ENCODE results near the gene ACLY.
"Not testable (repeated sequence)": the region's sequence is repeated elsewhere in the genome, so short reads cannot be mapped to it uniquely, and the experiment has no call there.

The ACLY gene

GRCh38 chr17:41849251-41849990, 69.3 kb downstream of the ACLY start:
- no peak for DNase-seq
- no peak for TF ChIP-seq CTCF (IDR thresholded peaks at IDR 0.05; ENCODE audit: low read depth, low read length)
- H3K27ac ChIP-seq = no peak overlapping the region
- H3K36me3 ChIP-seq = peaks cover 56% of the 10 kb centered on the region
- H3K27me3 ChIP-seq (ENCODE audit: insufficient read depth, low read depth, severe bottlenecking) = no peaks in the 10 kb centered on the region
- H3K4me3 ChIP-seq (ENCODE audit: low read depth, low read length) = no peak overlapping the region
- no peaks in the 10 kb centered on the region for H3K9me3 ChIP-seq (ENCODE audit: severe bottlenecking)

GRCh38 chr17:41848788-41849187, 70.0 kb downstream of the ACLY start:
- DNase-seq = no peak
- H3K4me3 ChIP-seq (ENCODE audit: low read depth, low read length) = no peak overlapping the region
- H3K27me3 ChIP-seq (ENCODE audit: insufficient read depth, low read depth, severe bottlenecking) = no peaks in the 10 kb centered on the region
- H3K36me3 ChIP-seq = peaks cover 50% of the 10 kb centered on the region
- no peak for TF ChIP-seq CTCF (IDR thresholded peaks at IDR 0.05; ENCODE audit: low read depth, low read length)
- no peaks in the 10 kb centered on the region for H3K9me3 ChIP-seq (ENCODE audit: severe bottlenecking)
- H3K27ac ChIP-seq = no peak overlapping the region

GRCh38 chr17:41844971-41845370, 73.8 kb downstream of the ACLY start:
- no peak overlapping the region for H3K27ac ChIP-seq
- no peak overlapping the region for H3K4me3 ChIP-seq (ENCODE audit: low read depth, low read length)
- DNase-seq = no peak
- no peak for TF ChIP-seq CTCF (IDR thresholded peaks at IDR 0.05; ENCODE audit: low read depth, low read length)
- H3K27me3 ChIP-seq (ENCODE audit: insufficient read depth, low read depth, severe bottlenecking) = no peaks in the 10 kb centered on the region
- H3K36me3 ChIP-seq = peaks cover 17% of the 10 kb centered on the region
- no peaks in the 10 kb centered on the region for H3K9me3 ChIP-seq (ENCODE audit: severe bottlenecking)

- not testable (repeated sequence) for H3K9me3 ChIP-seq (ENCODE audit: severe bottlenecking)
Measured at GRCh38 chr17:41840781-41841180, 78.0 kb downstream of the ACLY start.

GRCh38 chr17:41839448-41839847, 79.3 kb downstream of the ACLY start:
- H3K9me3 ChIP-seq (ENCODE audit: severe bottlenecking); DNase-seq; H3K27ac ChIP-seq; H3K4me3 ChIP-seq (ENCODE audit: low read depth, low read length); H3K27me3 ChIP-seq (ENCODE audit: insufficient read depth, low read depth, severe bottlenecking): not testable (repeated sequence)
- H3K36me3 ChIP-seq = peaks cover 10% of the 10 kb centered on the region

More at GRCh38 chr17:41840781-41841180, 78.0 kb downstream of the ACLY start:
- not testable (repeated sequence) for H3K27ac ChIP-seq; DNase-seq; H3K36me3 ChIP-seq; H3K27me3 ChIP-seq (ENCODE audit: insufficient read depth, low read depth, severe bottlenecking); H3K4me3 ChIP-seq (ENCODE audit: low read depth, low read length)

- Histone ChIP-seq H3K9me3 (ENCODE audit: severe bottlenecking) (no peaks in the 10 kb centered on the region), H3K27me3 (ENCODE audit: insufficient read depth, low read depth, severe bottlenecking) (no peaks in the 10 kb centered on the region), H3K4me3 (ENCODE audit: low read depth, low read length) (peak within 1 kb of the TSS; percentile 94; the same call in 1 of the 2 replicates), H3K27ac (no peak within 1 kb of the TSS), H3K36me3 (peaks cover 24% of the 10 kb centered on the region)
- no peak for DNase-seq
- TF ChIP-seq CTCF (IDR thresholded peaks at IDR 0.05; ENCODE audit: low read depth, low read length) = no peak
Measured at GRCh38 chr17:41837761-41838538, 80.8 kb downstream of the ACLY start, which contains the start of gene KLHL10. Gene KLHL10 (plus strand): TSS chr17:41837825. CDS start chr17:41837933, 108 bp downstream.
